ENCODE results near the gene MAPK4.

MAPK4 gene

GRCh38 chr18:50738098-50738757, 178.3 kb downstream of the MAPK4 start:
- no peak for TF ChIP-seq REST (IDR thresholded peaks at IDR 0.05; ENCODE audit: insufficient replicate concordance, low read depth)
- no peak for TF ChIP-seq POLR2AphosphoS5 (IDR thresholded peaks at IDR 0.05; ENCODE audit: low read depth)
- TF ChIP-seq CTCF (IDR thresholded peaks at IDR 0.05; ENCODE audit: insufficient read depth, low read length), result no peak
- no peak for TF ChIP-seq SPI1 (IDR thresholded peaks at IDR 0.05; ENCODE audit: borderline replicate concordance, low read depth)
- no peak for TF ChIP-seq GABPA (IDR thresholded peaks at IDR 0.05; ENCODE audit: low read depth)
- Histone ChIP-seq H3K27me3 (ENCODE audit: insufficient read depth, poor library complexity, severe bottlenecking) (no peaks in the 10 kb centered on the region), H3K4me3 (replicated peaks; ENCODE audit: insufficient read depth, low read length) (no peak overlapping the region), H3K27ac (replicated peaks) (no peak overlapping the region)
- no peak for DNase-seq (ENCODE audit: low read depth in 1 of 2, low spot score in 1 of 2)

GRCh38 chr18:50742952-50743351, 183.1 kb downstream of the MAPK4 start:
- Histone ChIP-seq H3K27ac (replicated peaks) (no peak overlapping the region), H3K4me3 (replicated peaks; ENCODE audit: insufficient read depth, low read length) (no peak overlapping the region), H3K27me3 (ENCODE audit: insufficient read depth, poor library complexity, severe bottlenecking) (no peaks in the 10 kb centered on the region)
- no peak for TF ChIP-seq CTCF (IDR thresholded peaks at IDR 0.05; ENCODE audit: insufficient read depth, low read length)
- TF ChIP-seq REST (IDR thresholded peaks at IDR 0.05; ENCODE audit: insufficient replicate concordance, low read depth), result no peak
- peak; percentile 18; the same call in 1 of the 2 replicates for TF ChIP-seq SPI1 (IDR thresholded peaks at IDR 0.05; ENCODE audit: borderline replicate concordance, low read depth)
- DNase-seq (ENCODE audit: low read depth in 1 of 2, low spot score in 1 of 2), result no peak

GRCh38 chr18:50744253-50744652, 184.4 kb downstream of the MAPK4 start:
- Histone ChIP-seq H3K27ac (replicated peaks) (no peak overlapping the region), H3K4me3 (replicated peaks; ENCODE audit: insufficient read depth, low read length) (no peak overlapping the region), H3K27me3 (ENCODE audit: insufficient read depth, poor library complexity, severe bottlenecking) (peaks cover 6% of the 10 kb centered on the region)
- DNase-seq (ENCODE audit: low read depth in 1 of 2, low spot score in 1 of 2), result no peak
- TF ChIP-seq CTCF (IDR thresholded peaks at IDR 0.05; ENCODE audit: insufficient read depth, low read length) (no peak), REST (IDR thresholded peaks at IDR 0.05; ENCODE audit: insufficient replicate concordance, low read depth) (no peak), GABPA (IDR thresholded peaks at IDR 0.05; ENCODE audit: low read depth) (no peak), SPI1 (IDR thresholded peaks at IDR 0.05; ENCODE audit: borderline replicate concordance, low read depth) (no peak), POLR2AphosphoS5 (IDR thresholded peaks at IDR 0.05; ENCODE audit: low read depth) (no peak)
